HG03159 (cell line): ENCODE results near the gene WDFY4.

ENCODE experiments used
- ATAC-seq: cut with Tn5 transposase; IDR thresholded peaks from one replicate; pipeline ENCODE4 v1.9.1; 2021; ENCODE audit warnings: mild to moderate bottlenecking, moderate library complexity; ENCODE audit not compliant: unreplicated experiment

WDFY4 gene

DNA sequence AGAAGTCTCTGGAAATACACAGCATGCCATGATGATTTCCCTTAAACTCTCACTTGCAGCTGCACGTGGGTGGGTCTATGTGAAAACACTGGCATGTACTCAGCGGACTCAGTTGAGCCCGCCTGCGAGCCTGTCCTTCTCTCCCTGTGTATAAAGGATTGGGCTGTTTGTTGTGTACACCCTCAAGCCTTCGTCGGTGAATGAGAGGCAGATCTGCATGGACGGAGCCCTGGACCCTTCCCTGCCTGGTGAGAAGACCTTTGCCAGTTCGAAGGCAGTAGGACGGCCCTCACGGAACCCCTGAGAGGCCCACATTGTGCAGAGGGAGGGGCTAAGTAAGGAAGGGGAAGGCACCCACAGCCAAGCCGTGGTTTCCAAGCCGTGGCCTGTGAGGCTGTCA lies 121.2 kb downstream of the WDFY4 start:
- no peak for ATAC-seq

DNA sequence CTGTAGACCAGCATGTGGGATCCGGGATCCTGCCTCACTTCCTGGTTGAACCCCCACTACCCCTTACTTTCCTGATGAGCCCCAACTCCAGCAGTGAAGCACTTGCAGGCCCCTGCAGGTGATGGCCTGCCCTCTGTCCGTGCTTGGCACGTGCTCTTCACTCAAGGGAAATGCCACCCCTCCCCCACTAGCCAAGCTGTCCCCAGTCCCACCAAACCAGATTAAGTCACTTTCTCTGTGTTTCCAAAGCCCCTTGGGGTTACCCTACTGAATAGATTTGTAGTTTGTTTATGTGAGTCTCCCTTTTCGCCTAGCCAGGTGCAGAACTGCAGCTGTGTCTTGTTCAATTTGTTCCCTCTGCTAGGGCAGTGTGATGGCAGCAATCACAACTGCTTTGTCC lies 121.7 kb downstream of the WDFY4 start:
- no peak for ATAC-seq

DNA sequence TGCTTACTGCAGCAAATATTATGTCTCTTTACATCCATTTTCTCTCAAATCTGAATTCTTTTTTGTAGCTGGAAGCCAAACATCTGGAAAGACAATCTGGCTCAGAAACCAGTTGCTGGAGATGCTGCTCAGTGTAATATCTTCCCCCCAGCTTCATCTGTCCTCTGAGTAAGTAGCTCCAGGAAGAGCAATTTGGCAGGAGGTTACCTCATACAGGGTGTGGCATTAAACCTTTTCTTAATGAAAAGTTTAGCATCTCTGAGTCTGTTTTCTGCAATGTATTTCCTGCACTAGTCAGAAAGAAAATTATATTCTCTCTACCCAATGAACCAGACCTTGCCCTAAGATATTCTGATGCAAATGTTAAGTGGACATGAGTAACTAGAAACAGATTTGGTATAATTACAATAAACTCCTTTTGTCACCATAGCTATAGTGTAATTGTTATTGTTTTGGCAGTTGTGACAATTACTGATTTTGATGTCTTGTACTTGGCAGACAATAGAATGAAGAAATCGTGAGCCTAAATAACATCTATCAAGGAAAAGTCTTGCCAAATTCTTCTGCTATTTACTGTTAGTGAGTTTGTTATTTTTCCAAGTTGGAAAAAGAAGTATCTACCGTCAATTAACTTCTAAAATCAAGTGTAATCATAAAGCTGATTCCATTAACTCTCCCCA lies 123.3 kb downstream of the WDFY4 start:
- ATAC-seq = no peak

DNA sequence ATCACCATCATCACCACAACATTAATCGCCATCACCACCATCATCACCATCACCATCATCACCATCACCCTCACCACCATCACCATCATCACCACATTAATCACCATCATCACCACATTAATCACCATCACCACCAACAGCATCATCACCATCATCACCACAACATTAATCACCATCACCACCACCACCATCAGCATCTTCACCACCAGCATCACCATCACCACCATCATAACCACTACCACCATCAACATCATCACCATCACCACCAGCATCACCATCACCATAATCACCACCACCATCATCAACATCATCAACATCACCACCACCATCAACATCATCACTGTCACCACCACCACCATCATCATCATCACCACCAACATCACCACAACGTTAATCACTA lies 124.6 kb downstream of the WDFY4 start:
- no peak for ATAC-seq

DNA sequence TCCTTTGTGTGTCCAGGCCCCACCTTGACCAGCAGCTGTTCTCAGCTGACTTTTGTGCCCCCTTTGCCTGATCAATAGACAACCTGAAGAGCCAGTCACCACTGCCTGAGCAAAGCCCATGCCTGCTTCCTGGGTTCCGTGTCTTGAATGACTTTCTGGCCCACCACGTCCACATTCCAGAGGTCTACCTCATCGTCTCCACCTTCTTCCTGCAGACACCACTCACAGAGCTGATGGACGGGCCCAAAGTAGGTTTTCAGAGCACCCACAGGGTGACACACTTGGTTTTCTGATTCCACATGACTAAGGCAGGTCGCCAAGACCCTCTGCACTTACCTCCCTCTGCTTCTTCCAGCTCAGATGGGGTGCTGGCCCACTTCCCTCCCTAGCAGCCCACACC lies 126.8 kb downstream of the WDFY4 start:
- ATAC-seq = no peak

DNA sequence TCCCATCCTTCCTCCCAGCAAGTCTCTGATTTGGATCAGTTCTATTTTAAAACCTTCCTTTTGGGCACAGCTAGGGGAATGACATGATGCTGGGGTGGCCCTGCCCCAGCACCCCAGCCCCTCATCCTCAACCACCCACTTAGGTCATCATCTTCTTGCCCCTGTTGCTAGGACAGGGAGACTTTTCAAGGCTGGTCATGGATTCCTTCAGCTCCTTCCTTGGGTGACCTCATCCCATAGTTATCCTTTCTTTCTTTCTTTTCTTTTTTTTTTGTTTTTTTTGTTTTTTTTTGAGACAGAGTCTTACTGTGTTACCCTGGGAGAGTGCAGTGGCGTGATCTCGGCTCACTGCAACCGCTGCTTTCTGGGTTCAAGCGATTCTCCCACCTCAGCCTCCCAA lies 127.2 kb downstream of the WDFY4 start:
- no peak for ATAC-seq

DNA sequence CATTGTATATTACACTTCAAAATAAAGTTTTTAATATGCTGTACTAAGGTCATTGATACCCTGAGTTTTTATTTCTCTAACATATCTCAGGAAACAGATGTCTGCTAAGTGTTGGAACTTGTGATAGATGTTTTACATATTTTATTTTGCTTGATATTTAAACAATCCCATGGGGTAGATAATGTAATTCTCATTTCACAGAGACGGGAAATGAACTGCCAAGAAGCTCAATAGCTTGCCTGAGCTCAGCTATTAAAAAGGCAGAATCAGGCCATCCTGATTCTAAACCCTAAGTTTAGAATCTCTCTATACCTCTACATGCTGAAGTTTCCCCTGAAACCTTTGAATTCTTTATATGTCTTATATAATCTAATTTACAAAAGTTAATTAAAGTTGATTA lies 128.6 kb downstream of the WDFY4 start:
- ATAC-seq = no peak

DNA sequence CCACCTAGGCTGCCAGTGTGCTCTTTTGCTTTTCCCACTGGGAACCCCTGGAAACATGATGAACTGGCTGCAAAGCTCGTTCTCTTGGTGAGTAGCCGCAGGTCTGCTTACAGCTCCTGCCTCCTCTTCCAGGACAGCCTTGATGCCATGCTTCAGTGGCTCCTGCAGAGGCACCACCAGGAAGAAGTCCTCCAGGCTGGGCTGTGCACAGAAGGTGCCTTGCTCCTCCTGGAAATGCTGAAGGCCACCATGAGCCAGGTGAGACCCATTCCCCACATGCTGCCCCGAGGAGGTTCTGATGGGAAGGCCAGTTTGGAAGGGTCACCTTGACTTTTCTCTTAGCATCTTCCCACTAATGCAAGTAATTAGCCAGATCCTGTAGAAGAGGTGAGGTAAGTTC lies 129.2 kb downstream of the WDFY4 start:
- ATAC-seq = no peak

DNA sequence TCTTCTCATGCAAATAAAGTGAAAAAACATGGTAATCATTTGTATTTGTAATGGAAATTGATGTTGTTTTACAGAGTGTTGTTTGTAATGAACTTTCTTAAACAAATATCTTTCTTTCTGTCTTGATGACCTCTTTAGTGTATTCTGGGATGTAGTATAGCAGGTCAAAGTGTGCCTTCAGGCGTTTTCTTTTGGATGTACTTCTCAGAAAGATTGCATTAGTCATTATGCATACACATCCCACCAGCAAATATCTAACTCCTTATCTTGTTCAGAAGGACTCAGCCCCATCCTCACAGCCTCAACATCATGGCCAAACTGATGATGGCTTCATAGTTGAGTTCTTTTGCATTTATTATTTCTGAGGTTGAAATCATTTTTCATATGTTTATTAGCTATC lies 130.3 kb downstream of the WDFY4 start:
- no peak for ATAC-seq

DNA sequence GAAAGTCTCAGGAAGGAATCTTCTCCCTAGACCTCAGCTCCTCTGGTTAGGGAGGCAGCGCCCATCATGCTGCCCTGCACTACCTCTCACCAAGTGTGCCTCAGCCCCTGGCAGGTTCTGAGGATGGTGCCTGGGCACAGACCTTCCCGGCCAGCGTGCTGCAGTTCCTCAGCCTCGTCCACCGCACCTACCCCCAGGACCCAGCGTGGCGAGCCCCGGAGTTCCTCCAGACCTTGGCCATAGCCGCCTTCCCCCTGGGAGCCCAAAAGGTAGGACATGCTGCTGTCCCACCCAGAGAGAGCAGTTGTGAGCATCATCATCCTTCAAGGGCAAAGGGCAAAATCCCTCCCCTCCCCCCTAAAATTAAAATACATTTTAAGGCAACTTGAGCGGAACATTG lies 132.5 kb downstream of the WDFY4 start:
- ATAC-seq = no peak

DNA sequence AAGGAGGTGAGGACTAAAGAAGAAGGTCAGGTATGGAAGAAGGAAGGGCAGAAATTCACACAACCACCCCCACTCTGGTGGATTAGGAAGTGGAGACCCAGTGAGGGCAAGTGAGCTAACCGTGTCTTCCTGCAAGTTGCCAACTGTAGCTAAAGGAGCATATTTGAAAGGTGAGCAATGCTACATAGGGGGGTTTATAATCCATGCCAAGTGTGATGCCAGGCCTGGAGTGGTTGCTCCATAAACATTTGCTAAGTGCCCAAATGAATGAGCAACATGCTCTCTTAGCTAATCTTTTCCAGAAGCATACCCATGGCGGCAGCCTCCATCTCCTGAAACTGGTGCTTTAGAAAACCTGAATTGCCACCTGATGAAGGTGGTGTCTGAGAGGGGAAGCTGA lies 133.4 kb downstream of the WDFY4 start:
- ATAC-seq = no peak

DNA sequence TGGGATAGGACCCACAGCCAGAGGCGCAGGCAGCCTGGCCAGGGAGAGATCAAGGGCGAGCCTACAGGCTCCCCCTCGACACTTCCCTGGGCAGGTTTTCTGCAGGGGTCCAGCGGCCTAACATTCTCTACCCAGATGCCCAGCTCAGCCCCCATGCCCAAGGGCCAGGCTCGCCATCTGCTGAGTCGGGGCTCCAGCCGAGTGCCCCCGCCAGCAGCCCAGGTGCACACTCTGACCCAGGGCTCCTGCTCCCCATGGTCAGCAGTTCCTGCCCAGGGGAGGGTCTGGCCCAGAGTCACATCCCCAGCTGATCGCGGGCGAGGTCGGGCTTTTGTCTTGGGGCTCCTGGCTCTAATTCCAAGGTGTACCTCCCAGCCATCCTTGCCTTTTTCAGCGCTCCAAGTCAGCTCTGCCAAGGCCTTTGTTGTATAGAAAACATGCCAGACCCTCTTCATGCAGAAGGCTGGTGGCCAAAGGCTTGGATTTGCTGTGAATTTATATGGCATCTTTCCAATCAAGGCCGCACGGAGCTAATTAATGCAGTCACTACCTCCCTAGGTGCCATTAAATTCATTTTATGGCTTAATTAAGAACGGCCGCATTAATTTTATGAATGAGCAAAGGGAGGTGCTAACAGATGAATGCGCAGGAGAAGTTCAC lies 134.3 kb downstream of the WDFY4 start:
- no peak for ATAC-seq

DNA sequence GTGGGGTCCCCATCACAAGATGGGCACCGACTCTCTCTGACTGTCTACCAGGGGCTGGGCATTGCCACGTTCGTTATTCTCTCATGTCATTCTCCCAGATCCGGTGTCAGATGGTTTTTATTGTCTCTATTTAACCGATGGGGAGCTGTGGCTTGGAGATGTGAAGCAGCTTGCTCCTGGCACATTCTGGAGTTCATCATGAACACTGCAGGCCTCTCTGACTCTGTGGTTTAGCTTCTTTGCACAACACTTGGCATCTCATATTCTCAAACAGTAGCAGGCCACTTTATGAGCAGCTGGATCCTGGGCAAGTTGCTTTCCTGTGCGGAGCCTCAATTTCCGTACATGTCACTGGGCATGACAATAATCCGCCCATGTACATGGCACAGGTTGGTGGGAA lies 135.1 kb downstream of the WDFY4 start:
- no peak for ATAC-seq

DNA sequence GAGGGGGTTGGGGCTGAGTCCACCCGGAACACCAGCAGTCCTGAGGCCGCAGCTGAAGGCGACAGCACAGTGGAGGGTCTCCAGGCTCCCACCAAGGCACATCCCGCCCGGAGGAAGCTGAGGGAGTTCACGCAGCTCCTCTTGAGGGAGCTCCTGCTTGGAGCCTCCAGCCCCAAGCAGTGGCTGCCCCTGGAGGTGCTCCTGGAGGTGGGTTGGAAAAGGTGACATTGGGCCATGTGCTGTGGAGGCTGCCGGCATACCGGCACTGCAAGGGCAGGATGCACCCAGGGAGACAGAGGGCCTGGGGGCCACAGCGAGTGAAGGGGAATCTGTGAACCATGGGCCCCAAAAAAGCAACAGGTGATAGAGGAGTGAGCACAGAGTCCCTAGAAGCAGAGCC lies 135.6 kb downstream of the WDFY4 start:
- ATAC-seq = no peak

DNA sequence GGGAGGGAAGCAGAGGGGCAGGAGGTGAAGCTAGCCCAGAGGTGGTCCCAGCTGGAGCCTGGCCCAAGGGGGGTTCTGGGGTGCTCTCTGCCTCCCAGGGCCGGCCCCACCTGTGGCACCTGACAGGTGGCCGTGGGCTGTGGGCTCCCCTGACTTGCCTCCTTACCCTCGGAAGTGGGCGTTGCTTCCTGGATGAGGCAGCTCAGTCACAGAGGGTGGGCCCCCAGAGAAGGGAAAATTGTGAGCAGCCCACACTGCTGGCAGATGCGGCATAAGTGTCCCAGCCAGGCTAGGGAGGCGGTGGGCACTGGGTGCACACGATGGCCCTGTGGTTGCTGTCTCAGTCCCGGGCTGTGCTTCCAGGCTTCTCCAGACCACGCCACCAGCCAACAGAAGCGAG lies 136.0 kb downstream of the WDFY4 start:
- no peak for ATAC-seq

DNA sequence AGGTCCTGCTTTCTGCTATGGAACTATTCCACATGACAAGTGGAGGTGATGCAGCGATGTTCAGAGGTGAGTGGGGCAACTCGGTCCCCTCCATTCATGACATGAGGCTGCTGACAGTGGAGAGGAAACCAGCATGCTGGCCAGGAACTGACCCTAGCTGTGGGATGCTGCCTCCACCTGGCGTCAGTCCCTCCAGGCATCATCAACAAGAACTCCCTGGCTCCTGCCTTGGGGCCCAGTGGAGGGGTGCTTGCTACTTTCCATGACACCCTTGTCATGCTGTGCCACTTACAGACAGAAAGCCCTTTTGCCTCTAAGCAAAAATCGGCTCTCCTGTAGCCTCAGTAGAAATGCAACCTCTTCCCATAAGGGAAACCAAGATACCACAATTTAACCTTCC lies 136.4 kb downstream of the WDFY4 start:
- no peak for ATAC-seq

DNA sequence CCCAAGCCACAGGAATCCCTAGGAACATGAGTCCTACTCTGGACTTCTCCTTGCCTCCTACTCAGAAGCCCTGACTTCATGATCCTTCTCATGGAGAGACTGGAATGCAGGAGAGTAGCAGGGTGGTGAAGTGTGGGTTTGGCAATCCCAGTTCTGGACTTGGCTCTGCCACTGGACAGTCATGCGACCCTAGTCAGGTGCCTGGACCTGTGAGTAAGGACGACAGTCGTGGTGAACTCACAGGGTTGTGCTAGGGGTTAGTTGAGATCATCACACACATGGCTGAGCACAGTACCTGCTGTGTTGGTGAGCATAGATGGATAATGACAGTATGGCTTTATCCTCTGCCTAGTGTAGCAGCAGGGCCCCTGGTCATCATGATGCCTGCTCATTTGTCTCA lies 137.0 kb downstream of the WDFY4 start:
- no peak for ATAC-seq

DNA sequence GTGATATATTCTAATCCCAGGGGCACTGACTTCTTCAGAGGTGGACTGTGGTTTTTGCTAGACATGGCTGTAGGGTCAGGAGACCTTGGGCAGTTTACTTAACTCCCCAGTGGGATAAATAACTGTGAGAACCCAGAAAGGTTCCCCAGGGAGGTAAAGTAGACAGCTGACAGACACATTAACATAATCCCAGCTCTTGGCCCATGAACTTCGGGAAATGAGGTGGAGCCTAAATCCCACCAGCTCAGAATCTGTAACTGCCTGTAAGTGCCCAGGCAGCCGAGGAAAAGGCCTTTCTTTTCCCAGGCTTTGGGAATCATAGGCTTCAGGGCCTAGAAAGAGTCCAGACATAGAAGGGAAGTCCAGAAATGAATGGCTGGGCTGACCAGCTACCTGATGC lies 149.0 kb downstream of the WDFY4 start:
- no peak for ATAC-seq

DNA sequence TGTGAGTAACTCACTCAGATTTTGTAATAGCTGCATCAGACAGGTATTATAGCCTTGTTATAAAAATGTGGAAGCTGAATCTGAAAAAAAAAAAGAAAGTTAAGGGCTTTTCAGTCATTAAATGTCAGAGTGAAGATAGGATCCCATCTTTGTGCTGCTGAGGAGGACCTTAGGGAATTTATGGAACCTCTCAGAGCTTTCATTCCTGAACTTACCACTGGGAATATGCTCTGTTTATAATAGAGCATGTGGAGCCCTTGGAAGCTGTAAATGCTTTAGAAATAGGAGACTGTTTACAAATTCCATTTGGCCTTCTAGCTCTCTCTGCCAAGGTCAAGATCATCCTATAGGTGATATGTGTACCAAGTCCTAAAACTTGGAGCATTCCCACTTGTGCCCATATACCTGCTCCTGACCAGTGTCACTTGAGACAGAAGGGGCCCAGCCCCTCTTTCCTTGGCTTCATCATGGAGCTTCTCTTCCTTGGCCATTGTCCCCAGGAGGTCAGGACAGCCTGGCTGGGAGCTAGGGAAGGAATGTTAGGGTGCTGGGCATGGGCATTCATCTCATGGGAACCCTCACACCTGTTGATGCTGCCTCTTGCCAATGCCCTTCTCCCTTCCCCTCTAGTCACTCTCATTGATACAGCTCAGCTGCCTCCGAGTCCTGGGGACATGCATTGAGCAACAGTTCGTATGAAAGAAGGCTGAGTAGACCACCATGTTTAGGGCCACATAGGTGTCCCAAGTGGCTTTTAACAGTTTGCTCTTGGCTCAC lies 149.7 kb downstream of the WDFY4 start:
- no peak for ATAC-seq

DNA sequence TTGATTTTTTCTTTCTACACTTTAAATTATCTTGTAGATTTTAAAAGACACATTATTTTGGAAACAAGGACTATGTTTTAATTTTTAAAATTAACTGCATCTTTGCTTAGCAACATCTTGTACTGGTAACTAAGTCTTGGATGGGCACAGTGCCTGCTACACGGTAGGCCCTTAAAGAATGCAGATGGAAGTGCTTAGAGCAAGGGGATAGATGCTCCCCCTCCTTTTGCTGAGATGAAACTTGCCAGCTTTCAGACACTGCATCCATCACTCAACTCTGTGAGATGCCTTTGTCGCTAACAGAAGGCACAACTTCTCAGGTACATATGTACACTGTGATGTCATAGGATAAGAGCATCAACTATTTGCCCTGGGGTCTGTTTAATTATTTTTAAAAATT lies 151.1 kb downstream of the WDFY4 start:
- ATAC-seq = no peak

DNA sequence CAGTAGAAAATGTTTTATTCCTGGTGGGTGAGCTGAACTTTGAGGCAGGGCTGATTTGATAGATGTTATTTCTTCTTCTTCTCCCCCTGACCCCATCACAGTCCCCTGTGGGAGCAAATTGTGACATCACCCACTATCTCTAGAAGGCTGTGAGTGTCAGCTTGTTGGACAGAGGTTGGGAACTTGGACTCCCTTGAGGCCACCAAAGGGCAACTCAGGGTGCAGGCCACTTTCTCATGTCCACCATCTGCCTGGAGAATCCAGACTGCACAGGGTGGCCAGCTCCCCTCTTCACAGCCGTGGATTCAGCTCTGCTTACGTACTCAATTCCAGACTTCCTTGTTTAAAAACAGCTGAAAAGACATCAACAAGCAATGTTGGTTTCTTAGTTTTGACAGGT lies 151.9 kb downstream of the WDFY4 start:
- no peak for ATAC-seq

DNA sequence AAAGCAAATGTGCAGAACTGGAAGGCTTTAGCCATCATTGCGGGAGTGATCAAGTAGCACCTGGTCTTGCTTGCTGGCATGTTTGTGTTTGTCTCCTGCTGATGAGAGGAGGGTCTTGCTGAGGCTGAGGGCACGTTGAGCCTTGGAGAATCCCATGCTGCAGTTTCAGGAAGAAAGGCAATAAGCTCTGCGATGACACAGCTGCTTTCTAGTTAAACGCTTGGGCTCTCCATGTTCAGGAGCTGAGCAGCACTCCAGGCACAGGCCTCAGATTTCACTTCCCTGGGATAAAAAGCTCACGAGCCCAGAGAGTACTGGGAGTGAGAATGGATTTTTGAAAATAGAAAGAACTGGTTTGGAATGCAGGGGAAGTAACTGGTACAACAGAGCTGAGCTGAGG lies 154.2 kb downstream of the WDFY4 start:
- no peak for ATAC-seq
